Mesenchymal stem cell (in vitro differentiated cells and primary cell): ENCODE data around the gene WDR49.

Experiments
- DNase-seq: peaks from one replicate; pipeline ENCODE4 v3.0.0-alpha.2; 2013
- H2AFZ ChIP-seq: one replicate; pipeline ENCODE4 v1.6.1; 2013; ENCODE audit warnings: low read depth, mild to moderate bottlenecking, control low read depth, inconsistent platforms, low read length, moderate library complexity
- H2AK5ac ChIP-seq: 2 replicates; pipeline ENCODE4 v1.6.1; 2013; ENCODE audit warnings: low read length, moderate library complexity, mild to moderate bottlenecking, inconsistent platforms; ENCODE audit not compliant: severe bottlenecking
- H2BK120ac ChIP-seq: one replicate; pipeline ENCODE4 v1.6.1; 2013; ENCODE audit warnings: low read depth, mild to moderate bottlenecking, inconsistent platforms, low read length, moderate library complexity
- H2BK12ac ChIP-seq, 2 experiments: one replicate each; pipeline ENCODE4 v1.6.1; 2013; ENCODE audit warnings: inconsistent platforms in 2 of 2, low read length in 2 of 2, mild to moderate bottlenecking in 2 of 2, moderate library complexity in 2 of 2, control low read depth in 1 of 2
- H2BK15ac ChIP-seq: one replicate; pipeline ENCODE4 v1.6.1; 2013; ENCODE audit warnings: mild to moderate bottlenecking, low read depth, inconsistent platforms; ENCODE audit not compliant: poor library complexity, severe bottlenecking
- H2BK5ac ChIP-seq: 2 replicates; pipeline ENCODE4 v1.6.1; 2013; ENCODE audit warnings: low read depth, mild to moderate bottlenecking, low read length, control low read depth, inconsistent platforms; ENCODE audit not compliant: poor library complexity, severe bottlenecking
- H3K14ac ChIP-seq, 2 experiments: one replicate each; pipeline ENCODE4 v1.6.1; 2013; ENCODE audit warnings: inconsistent platforms in 2 of 2, low read length in 2 of 2, control low read depth in 1 of 2, mild to moderate bottlenecking in 1 of 2, moderate library complexity in 1 of 2
- H3K18ac ChIP-seq, 2 experiments: one replicate each; pipeline ENCODE4 v1.6.1; 2013; ENCODE audit warnings: inconsistent platforms in 2 of 2, low read length in 2 of 2, control low read depth in 1 of 2, low read depth in 1 of 2, mild to moderate bottlenecking in 1 of 2
- H3K23ac ChIP-seq, 2 experiments: one replicate each; pipeline ENCODE4 v1.6.1; 2013; ENCODE audit warnings: inconsistent platforms in 2 of 2, low read length in 2 of 2, mild to moderate bottlenecking in 2 of 2, moderate library complexity in 2 of 2, control low read depth in 1 of 2
- H3K27ac ChIP-seq: 2 replicates; pipeline ENCODE4 v1.5.1; 2013; ENCODE audit warnings: mild to moderate bottlenecking, moderate library complexity, low read length, control low read depth, inconsistent platforms; ENCODE audit not compliant: poor library complexity, severe bottlenecking
- H3K27me3 ChIP-seq, 2 experiments: 2 replicates each; pipeline versions ENCODE4 v1.6.1 to v1.7.0; 2013; ENCODE audit warnings: low read length in 2 of 2, mild to moderate bottlenecking in 2 of 2, moderate library complexity in 2 of 2, control low read depth in 1 of 2, inconsistent platforms in 1 of 2; ENCODE audit not compliant: control insufficient read depth in 1 of 2, insufficient read depth in 1 of 2
- H3K36me3 ChIP-seq, 2 experiments: 2 replicates each; pipeline versions ENCODE4 v1.6.1 to v1.7.0; 2013; ENCODE audit warnings: low read length in 2 of 2, control low read depth in 1 of 2, inconsistent platforms in 1 of 2, low read depth in 1 of 2, mild to moderate bottlenecking in 1 of 2; ENCODE audit not compliant: insufficient read depth in 2 of 2, control insufficient read depth in 1 of 2
- H3K4ac ChIP-seq, 2 experiments: one replicate each; pipeline ENCODE4 v1.6.1; 2013; ENCODE audit warnings: inconsistent platforms in 2 of 2, low read length in 2 of 2, mild to moderate bottlenecking in 2 of 2, moderate library complexity in 2 of 2, control low read depth in 1 of 2, low read depth in 1 of 2
- H3K4me1 ChIP-seq: 2 replicates; pipeline ENCODE4 v1.6.1; 2013; ENCODE audit warnings: low read depth, low read length, control low read depth; ENCODE audit not compliant: control insufficient read depth, insufficient read depth
- H3K4me2 ChIP-seq: 2 replicates; pipeline ENCODE4 v1.6.1; 2013; ENCODE audit warnings: low read length, mild to moderate bottlenecking, inconsistent platforms; ENCODE audit not compliant: poor library complexity, severe bottlenecking
- H3K4me3 ChIP-seq, 2 experiments: 2 replicates each; pipeline versions ENCODE4 v1.5.1 to v1.7.0; 2013; ENCODE audit warnings: low read length in 2 of 2, mild to moderate bottlenecking in 2 of 2, control low read depth in 1 of 2, low read depth in 1 of 2; ENCODE audit not compliant: insufficient read depth in 1 of 2
- H3K79me1 ChIP-seq: replicated peaks from 2 replicates; pipeline ENCODE4 v1.6.1; 2013; ENCODE audit warnings: mild to moderate bottlenecking, control low read depth, low read length, inconsistent platforms; ENCODE audit not compliant: poor library complexity, severe bottlenecking
- H3K9ac ChIP-seq: 2 replicates; pipeline ENCODE4 v1.7.0; 2013; ENCODE audit warnings: mild to moderate bottlenecking, low read length, moderate library complexity
- H3K9me3 ChIP-seq: 2 replicates; pipeline ENCODE4 v1.7.0; 2013; ENCODE audit warnings: mild to moderate bottlenecking, low read length; ENCODE audit not compliant: control insufficient read depth
- H4K8ac ChIP-seq: one replicate; pipeline ENCODE4 v1.6.1; 2013; ENCODE audit warnings: inconsistent platforms, mild to moderate bottlenecking, low read length, moderate library complexity
- H4K91ac ChIP-seq: one replicate; pipeline ENCODE4 v1.6.1; 2013; ENCODE audit warnings: mild to moderate bottlenecking, low read length, inconsistent platforms
- WGBS: methylation state at CpG from one replicate; pipeline ENCODE4 v1.1.7; 2013; ENCODE audit warnings: mixed read lengths; 5-methylcytosine and 5-hydroxymethylcytosine counted together

WDR49 gene

DNA sequence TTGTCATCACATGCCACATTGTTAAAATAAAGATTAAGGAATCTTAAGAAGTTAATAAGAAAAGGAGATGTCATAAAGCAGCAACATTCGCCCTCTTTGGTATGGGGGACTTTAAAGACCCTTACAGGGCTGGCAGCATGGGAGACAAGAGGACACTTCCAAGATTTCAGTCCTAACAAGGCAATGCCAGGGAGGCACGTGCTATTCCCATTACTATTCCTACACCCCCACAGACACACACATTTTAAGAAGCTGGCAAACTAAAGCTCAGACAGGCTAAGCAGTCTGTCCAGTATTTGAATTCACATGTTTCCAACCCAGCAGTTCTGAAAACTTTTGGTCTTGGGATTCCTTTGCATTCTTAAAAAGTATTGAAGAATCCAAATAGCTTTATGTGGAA is 80.8 kb downstream of the WDR49 start:
- H3K4me3 ChIP-seq = no peak overlapping the region
- H3K36me3 ChIP-seq = no peaks in the 10 kb centered on the region
- no peak overlapping the region for H3K27ac ChIP-seq
- no peak for DNase-seq
- H3K23ac ChIP-seq = no peak overlapping the region
- H4K91ac ChIP-seq = no peak overlapping the region
- H2BK12ac ChIP-seq = no peak overlapping the region
- peaks cover 7% of the 10 kb centered on the region for H3K9me3 ChIP-seq
- no peak overlapping the region for H3K18ac ChIP-seq
- 58% methylated on average over 2 of the region's 2 CpGs for WGBS
- no peak overlapping the region for H4K8ac ChIP-seq
- H3K79me1 ChIP-seq = no peaks in the 10 kb centered on the region
- H2BK5ac ChIP-seq = no peak overlapping the region
- no peak overlapping the region for H3K4me2 ChIP-seq
- no peak overlapping the region for H3K9ac ChIP-seq
- no peak overlapping the region for H2BK15ac ChIP-seq
- no peaks in the 10 kb centered on the region for H3K4me1 ChIP-seq
- no peak overlapping the region for H2BK120ac ChIP-seq
- no peak overlapping the region for H3K14ac ChIP-seq
- H2AFZ ChIP-seq = no peak overlapping the region
- H2AK5ac ChIP-seq = no peak overlapping the region
- H3K4ac ChIP-seq = no peak overlapping the region
- H3K27me3 ChIP-seq = no peaks in the 10 kb centered on the region

DNA sequence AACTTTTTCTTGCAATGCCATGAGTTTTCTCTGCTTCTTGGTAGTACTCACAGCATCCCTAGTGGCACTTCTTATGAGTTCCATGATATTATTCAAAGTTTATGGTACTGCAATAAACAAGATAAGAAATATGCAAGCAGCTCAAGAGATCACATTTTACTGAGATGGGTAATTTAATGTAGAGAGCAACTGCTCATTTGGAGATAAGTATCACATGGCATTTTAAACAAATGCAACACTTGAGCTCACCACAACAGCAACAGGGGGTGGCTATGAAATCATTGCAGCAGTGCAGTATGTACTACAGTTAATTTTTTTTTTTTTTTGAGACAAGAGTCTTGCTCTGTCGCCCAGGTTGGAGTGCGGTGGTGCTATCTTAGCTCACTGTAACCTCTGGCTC is 85.1 kb downstream of the WDR49 start:
- no peak overlapping the region for H2BK15ac ChIP-seq
- H3K23ac ChIP-seq = no peak overlapping the region
- H3K4me2 ChIP-seq = no peak overlapping the region
- no peak overlapping the region for H2AFZ ChIP-seq
- no peak overlapping the region for H3K4ac ChIP-seq
- no peaks in the 10 kb centered on the region for H3K36me3 ChIP-seq
- no peak overlapping the region for H4K91ac ChIP-seq
- H2BK12ac ChIP-seq = no peak overlapping the region
- H3K27ac ChIP-seq = no peak overlapping the region
- 78% methylated on average over 2 of the region's 2 CpGs for WGBS
- no peak overlapping the region for H3K4me3 ChIP-seq
- H3K9ac ChIP-seq = no peak overlapping the region
- H3K79me1 ChIP-seq = no peaks in the 10 kb centered on the region
- no peak for DNase-seq
- no peak overlapping the region for H3K14ac ChIP-seq
- no peak overlapping the region for H2BK5ac ChIP-seq
- no peak overlapping the region for H2BK120ac ChIP-seq
- no peaks in the 10 kb centered on the region for H3K4me1 ChIP-seq
- no peak overlapping the region for H2AK5ac ChIP-seq
- no peak overlapping the region for H4K8ac ChIP-seq
- peaks cover 9% of the 10 kb centered on the region for H3K9me3 ChIP-seq
- H3K27me3 ChIP-seq = no peaks in the 10 kb centered on the region
- H3K18ac ChIP-seq = no peak overlapping the region

DNA sequence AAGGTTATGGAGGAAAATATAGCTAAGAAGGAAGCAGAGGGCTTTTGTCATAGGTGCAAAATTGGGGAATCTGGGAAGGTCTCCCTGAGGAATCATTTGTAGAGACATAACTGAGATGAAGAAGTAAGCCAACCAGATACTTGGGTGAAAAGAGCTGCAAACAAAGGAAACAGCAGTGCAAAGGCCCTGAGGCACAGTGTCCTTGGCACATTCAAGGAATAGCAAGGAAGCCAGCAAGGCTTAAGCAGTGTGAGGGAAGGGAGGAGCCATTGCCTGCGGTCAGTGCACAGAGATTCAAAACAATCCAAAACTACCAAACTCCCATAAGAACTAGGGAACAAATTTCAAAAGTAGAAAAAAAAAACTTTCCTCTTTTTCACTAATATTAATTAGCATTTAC is 88.3 kb downstream of the WDR49 start:
- H2BK12ac ChIP-seq = no peak overlapping the region
- no peak overlapping the region for H3K18ac ChIP-seq
- no peak overlapping the region for H3K4ac ChIP-seq
- H3K27me3 ChIP-seq = no peaks in the 10 kb centered on the region
- no peak overlapping the region for H3K4me2 ChIP-seq
- no peaks in the 10 kb centered on the region for H3K36me3 ChIP-seq
- H3K4me3 ChIP-seq = no peak overlapping the region
- H3K4me1 ChIP-seq = no peaks in the 10 kb centered on the region
- peaks cover 9% of the 10 kb centered on the region for H3K9me3 ChIP-seq
- H4K91ac ChIP-seq = no peak overlapping the region
- no peak overlapping the region for H2BK15ac ChIP-seq
- DNase-seq = no peak
- no peak overlapping the region for H2AK5ac ChIP-seq
- no peak overlapping the region for H3K23ac ChIP-seq
- H2AFZ ChIP-seq = no peak overlapping the region
- no peak overlapping the region for H4K8ac ChIP-seq
- H3K79me1 ChIP-seq = no peaks in the 10 kb centered on the region
- no peak overlapping the region for H3K27ac ChIP-seq
- H2BK5ac ChIP-seq = no peak overlapping the region
- H3K9ac ChIP-seq = no peak overlapping the region
- WGBS = 33% methylated on average over 1 of the region's 1 CpG
- no peak overlapping the region for H2BK120ac ChIP-seq
- no peak overlapping the region for H3K14ac ChIP-seq

DNA sequence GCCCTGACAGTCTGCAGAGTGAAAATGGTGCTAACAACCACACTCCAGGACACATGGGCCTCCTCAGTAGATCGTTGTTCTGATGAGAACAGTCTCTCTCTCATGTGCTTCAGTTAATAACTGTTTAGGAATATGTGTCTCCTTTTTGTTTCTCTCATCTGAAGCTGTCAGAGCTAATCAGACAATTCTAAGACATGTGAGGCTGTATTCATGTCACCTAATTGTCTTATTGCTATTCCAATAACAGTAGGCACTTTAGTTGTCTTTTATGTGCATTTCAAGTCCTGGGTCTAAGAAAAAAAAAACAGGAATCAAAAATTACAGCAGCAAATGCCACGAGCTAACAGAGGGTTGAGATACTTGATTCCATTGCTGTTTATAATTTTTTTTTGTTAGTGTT is 89.1 kb downstream of the WDR49 start:
- Histone ChIP-seq H2BK15ac (no peak overlapping the region), H2BK12ac (no peak overlapping the region), H3K14ac (no peak overlapping the region), H3K27ac (no peak overlapping the region), H3K18ac (no peak overlapping the region), H2AK5ac (no peak overlapping the region), H3K4ac (no peak overlapping the region), H3K4me3 (no peak overlapping the region), H3K36me3 (no peaks in the 10 kb centered on the region), H3K9me3 (peaks cover 9% of the 10 kb centered on the region), H3K79me1 (no peaks in the 10 kb centered on the region), H2AFZ (no peak overlapping the region), H3K27me3 (no peaks in the 10 kb centered on the region), H4K8ac (no peak overlapping the region), H3K23ac (no peak overlapping the region), H3K4me1 (no peaks in the 10 kb centered on the region), H3K9ac (no peak overlapping the region), H3K4me2 (no peak overlapping the region), H4K91ac (no peak overlapping the region), H2BK120ac (no peak overlapping the region), H2BK5ac (no peak overlapping the region)
- WGBS = 44% methylated on average over 1 of the region's 2 CpGs
- DNase-seq = no peak
